ENCODE results near the gene SLIT3.

- TF ChIP-seq, protein P1, sequence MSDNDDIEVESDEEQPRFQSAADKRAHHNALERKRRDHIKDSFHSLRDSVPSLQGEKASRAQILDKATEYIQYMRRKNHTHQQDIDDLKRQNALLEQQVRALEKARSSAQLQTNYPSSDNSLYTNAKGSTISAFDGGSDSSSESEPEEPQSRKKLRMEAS (IDR thresholded peaks at IDR 0.05; ENCODE audit: low read depth, low read length), result no peak
- TF ChIP-seq POLR2A (IDR thresholded peaks at IDR 0.05; ENCODE audit: extremely low read depth, insufficient read length), result no peak
- TF ChIP-seq, protein P2, sequence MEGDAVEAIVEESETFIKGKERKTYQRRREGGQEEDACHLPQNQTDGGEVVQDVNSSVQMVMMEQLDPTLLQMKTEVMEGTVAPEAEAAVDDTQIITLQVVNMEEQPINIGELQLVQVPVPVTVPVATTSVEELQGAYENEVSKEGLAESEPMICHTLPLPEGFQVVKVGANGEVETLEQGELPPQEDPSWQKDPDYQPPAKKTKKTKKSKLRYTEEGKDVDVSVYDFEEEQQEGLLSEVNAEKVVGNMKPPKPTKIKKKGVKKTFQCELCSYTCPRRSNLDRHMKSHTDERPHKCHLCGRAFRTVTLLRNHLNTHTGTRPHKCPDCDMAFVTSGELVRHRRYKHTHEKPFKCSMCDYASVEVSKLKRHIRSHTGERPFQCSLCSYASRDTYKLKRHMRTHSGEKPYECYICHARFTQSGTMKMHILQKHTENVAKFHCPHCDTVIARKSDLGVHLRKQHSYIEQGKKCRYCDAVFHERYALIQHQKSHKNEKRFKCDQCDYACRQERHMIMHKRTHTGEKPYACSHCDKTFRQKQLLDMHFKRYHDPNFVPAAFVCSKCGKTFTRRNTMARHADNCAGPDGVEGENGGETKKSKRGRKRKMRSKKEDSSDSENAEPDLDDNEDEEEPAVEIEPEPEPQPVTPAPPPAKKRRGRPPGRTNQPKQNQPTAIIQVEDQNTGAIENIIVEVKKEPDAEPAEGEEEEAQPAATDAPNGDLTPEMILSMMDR (IDR thresholded peaks at IDR 0.05; ENCODE audit: low read depth, low read length), result no peak
- no peak for TF ChIP-seq MYC (IDR thresholded peaks at IDR 0.05; ENCODE audit: low read depth, low read length)
These were observed 332.9 kb downstream of the SLIT3 start for GRCh38 chr5:168967882-168968620.

Data from NB4 (cell line).